SJCRH30 (cell line): ENCODE results near the gene ST6GAL1. TPM values are rescaled to one million over a fixed set of nuclear protein-coding genes. Genes with fewer than 3 reads are reported as not detected.
"Not testable (repeated sequence)": the region's sequence is repeated elsewhere in the genome, so short reads cannot be mapped to it uniquely, and the experiment has no call there.

ENCODE experiments used
- DNase-seq, 2 experiments: peaks; one replicate each; pipeline ENCODE4 v3.0.0-alpha.2; 2015 to 2020
- H3K27ac ChIP-seq: fragments of 250-450 bp; sonication (Bioruptor Pico); 2 replicates; pipeline ENCODE4 v1.5.1; 2020; ENCODE audit warnings: mild to moderate bottlenecking, moderate library complexity
- H3K27me3 ChIP-seq: fragments of 250-450 bp; sonication (Bioruptor Pico); 2 replicates; pipeline ENCODE4 v1.5.1; 2020; ENCODE audit warnings: mild to moderate bottlenecking, moderate library complexity
- H3K36me3 ChIP-seq: fragments of 250-450 bp; sonication (Bioruptor Pico); 2 replicates; pipeline ENCODE4 v1.5.1; 2020; ENCODE audit warnings: mild to moderate bottlenecking, moderate library complexity
- H3K4me1 ChIP-seq: fragments of 250-450 bp; sonication (Bioruptor Pico); 2 replicates; pipeline ENCODE4 v1.5.1; 2020; ENCODE audit warnings: mild to moderate bottlenecking, moderate library complexity
- H3K4me3 ChIP-seq: fragments of 250-450 bp; sonication (Bioruptor Pico); 2 replicates; pipeline ENCODE4 v1.5.1; 2020; ENCODE audit warnings: mild to moderate bottlenecking, moderate library complexity
- H3K9me3 ChIP-seq: fragments of 250-450 bp; sonication (Bioruptor Pico); replicated peaks from 2 replicates; pipeline ENCODE4 v1.5.1; 2020; ENCODE audit warnings: mild to moderate bottlenecking, moderate library complexity
- total RNA-seq: library from RNA; depleted of rRNA; stranded (reverse); fragments of >200 nt; shearing (Covaris generic); gene quantifications from 2 replicates; pipeline ENCODE4 v1.2.3, GENCODE V29; 2014

Gene ST6GAL1
- total RNA-seq, 1 experiment from 2014 or later, result 2.3 TPM

DNA sequence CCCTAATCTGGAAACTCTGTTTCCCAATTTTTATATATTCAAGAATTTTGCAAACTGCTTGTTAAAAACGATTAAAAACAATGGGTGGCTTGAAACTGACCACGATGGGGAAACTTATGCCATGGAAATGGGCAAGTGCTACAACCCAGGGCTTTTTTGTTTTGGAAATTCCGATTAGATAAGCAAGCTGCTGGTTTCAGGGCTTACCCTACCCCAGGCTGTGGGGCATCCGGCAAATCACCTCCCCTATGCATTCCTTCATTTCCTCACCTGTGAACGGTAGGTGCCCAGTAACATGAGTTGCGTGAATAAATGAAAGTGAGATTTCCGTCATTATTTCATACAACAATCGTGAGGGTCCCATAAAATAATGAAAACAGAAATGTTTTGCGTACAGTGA is 34.3 kb downstream of the ST6GAL1 start:
- no peaks in the 10 kb centered on the region for H3K9me3 ChIP-seq
- no peak overlapping the region for H3K4me3 ChIP-seq
- no peaks in the 10 kb centered on the region for H3K27me3 ChIP-seq
- no peak overlapping the region for H3K27ac ChIP-seq
- peaks cover 10% of the 10 kb centered on the region for H3K4me1 ChIP-seq
- no peak for DNase-seq
- no peaks in the 10 kb centered on the region for H3K36me3 ChIP-seq

GRCh38 chr3:186965141-186965879 is 35.0 kb downstream of the ST6GAL1 start:
- H3K4me1 ChIP-seq, result peaks cover 10% of the 10 kb centered on the region
- H3K27ac ChIP-seq, result no peak overlapping the region
- H3K27me3 ChIP-seq, result no peaks in the 10 kb centered on the region
- no peak overlapping the region for H3K4me3 ChIP-seq
- DNase-seq, result peak in 1 of 2 experiments; percentile 13
- no peaks in the 10 kb centered on the region for H3K36me3 ChIP-seq
- no peaks in the 10 kb centered on the region for H3K9me3 ChIP-seq

DNA sequence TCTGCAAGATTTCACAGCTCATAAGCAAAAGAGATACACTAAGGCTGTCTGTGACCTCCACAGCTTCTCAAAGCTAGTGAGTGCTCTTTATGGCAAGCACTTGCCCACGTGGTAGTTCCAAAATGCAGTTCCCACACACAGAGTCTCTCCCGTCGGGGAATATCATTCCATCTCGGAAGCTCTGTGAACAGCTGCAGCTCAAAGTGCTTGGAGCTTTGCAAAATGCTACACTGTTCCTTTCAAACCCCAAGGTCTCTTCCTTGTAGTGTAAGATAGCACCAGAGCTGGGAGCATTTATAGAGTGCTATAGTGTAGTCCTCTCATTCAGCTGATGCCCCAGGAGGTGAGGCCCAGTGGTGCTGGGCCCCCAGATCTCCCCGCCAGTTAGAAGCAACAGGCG is 36.1 kb downstream of the ST6GAL1 start:
- H3K36me3 ChIP-seq, result no peaks in the 10 kb centered on the region
- peak; percentile 56 to 83 for DNase-seq
- H3K9me3 ChIP-seq, result no peaks in the 10 kb centered on the region
- no peaks in the 10 kb centered on the region for H3K27me3 ChIP-seq
- peaks cover 10% of the 10 kb centered on the region for H3K4me1 ChIP-seq
- peak overlapping the region; percentile 58 for H3K27ac ChIP-seq
- no peak overlapping the region for H3K4me3 ChIP-seq

DNA sequence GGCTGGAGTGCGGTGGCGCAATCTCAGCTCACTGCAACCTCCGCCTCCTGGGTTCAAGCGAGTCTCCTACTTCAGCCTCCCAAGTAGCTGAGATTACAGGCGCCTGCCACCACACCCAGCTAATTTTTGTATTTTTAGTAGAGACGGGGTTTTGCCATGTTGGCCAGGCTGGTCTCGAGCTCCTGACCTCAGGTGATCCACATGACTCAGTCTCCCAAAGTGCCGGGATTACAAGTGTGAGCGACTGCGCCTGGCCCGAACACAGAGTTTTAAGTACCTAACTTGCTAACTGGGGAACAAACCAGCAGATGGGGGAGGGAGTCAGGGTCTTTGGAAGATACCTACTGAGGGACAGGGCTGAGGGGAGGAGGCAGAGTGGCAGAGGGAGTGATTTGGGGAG is 36.9 kb downstream of the ST6GAL1 start:
- H3K36me3 ChIP-seq, DNase-seq, H3K4me3 ChIP-seq, H3K9me3 ChIP-seq, H3K27me3 ChIP-seq: not testable (repeated sequence)
- Histone ChIP-seq H3K27ac (peak overlapping the region; percentile 58), H3K4me1 (peaks cover 10% of the 10 kb centered on the region)

DNA sequence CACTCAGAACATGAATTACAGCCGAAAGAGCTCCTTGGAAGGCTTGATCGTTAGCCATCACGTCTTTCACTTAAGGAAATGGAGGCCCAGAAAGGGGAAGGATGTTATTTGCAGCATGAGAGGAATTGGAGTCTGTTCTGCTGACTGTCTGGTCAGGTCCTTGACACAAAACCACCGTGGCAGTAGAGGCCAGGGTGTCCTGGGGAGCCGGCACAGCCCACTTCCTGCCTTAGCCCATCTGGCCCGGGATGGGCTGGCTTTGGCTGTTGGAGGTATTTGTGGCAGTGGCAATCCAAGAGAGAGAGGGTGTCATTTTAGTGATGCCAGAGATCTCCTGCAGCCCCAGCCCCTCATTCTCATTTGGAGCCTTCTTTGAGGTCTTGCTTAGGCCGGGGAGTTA is 37.4 kb downstream of the ST6GAL1 start:
- Histone ChIP-seq H3K36me3 (no peaks in the 10 kb centered on the region), H3K27me3 (no peaks in the 10 kb centered on the region), H3K27ac (no peak overlapping the region), H3K9me3 (no peaks in the 10 kb centered on the region), H3K4me3 (no peak overlapping the region), H3K4me1 (peaks cover 10% of the 10 kb centered on the region)
- DNase-seq, result no peak

DNA sequence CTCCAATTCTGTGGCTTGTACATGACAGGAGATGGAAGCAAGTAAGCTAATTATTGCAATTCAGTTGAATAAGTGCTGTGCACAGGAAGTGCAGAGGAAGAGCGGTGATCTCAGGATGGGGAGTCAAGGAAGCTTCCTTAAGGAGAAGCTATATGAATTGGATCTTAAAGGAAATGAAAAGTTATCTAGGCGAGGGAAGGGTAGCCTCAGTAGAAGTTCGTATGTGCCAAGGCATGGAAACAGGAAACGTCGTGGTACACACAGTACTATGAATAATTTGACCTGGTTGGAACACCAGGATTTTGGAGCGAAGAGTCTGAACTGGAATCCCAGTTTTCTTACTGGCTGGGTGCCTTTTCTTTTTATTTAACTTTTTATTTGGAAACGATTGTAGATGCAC is 39.3 kb downstream of the ST6GAL1 start:
- H3K27ac ChIP-seq, result no peak overlapping the region
- no peaks in the 10 kb centered on the region for H3K9me3 ChIP-seq
- H3K36me3 ChIP-seq, result no peaks in the 10 kb centered on the region

GRCh38 chr3:186971106-186971505 is 40.8 kb downstream of the ST6GAL1 start:
- not testable (repeated sequence) for H3K36me3 ChIP-seq, H3K9me3 ChIP-seq, H3K27me3 ChIP-seq, DNase-seq, H3K4me1 ChIP-seq, H3K27ac ChIP-seq, H3K4me3 ChIP-seq

More for the DNA sequence above, 39.3 kb downstream of the ST6GAL1 start:
- peaks cover 10% of the 10 kb centered on the region for H3K4me1 ChIP-seq
- no peak for DNase-seq
- no peak overlapping the region for H3K4me3 ChIP-seq
- H3K27me3 ChIP-seq, result no peaks in the 10 kb centered on the region

GRCh38 chr3:186971578-186971977 is 41.3 kb downstream of the ST6GAL1 start:
- no peak for DNase-seq
- no peak overlapping the region for H3K4me3 ChIP-seq
- H3K27ac ChIP-seq, result no peak overlapping the region
- peaks cover 9% of the 10 kb centered on the region for H3K4me1 ChIP-seq
- no peaks in the 10 kb centered on the region for H3K36me3 ChIP-seq
- H3K9me3 ChIP-seq, result no peaks in the 10 kb centered on the region
- no peaks in the 10 kb centered on the region for H3K27me3 ChIP-seq

GRCh38 chr3:186973702-186974101 is 43.4 kb downstream of the ST6GAL1 start:
- Histone ChIP-seq H3K27ac (no peak overlapping the region), H3K9me3 (no peaks in the 10 kb centered on the region), H3K4me3 (no peak overlapping the region), H3K4me1 (peaks cover 13% of the 10 kb centered on the region), H3K27me3 (no peaks in the 10 kb centered on the region), H3K36me3 (no peaks in the 10 kb centered on the region)
- no peak for DNase-seq

- H3K36me3 ChIP-seq, result no peaks in the 10 kb centered on the region
- no peak for DNase-seq
- no peak overlapping the region for H3K27ac ChIP-seq
- H3K4me3 ChIP-seq, result no peak overlapping the region
- no peaks in the 10 kb centered on the region for H3K27me3 ChIP-seq
- H3K9me3 ChIP-seq, result no peaks in the 10 kb centered on the region
- peaks cover 13% of the 10 kb centered on the region for H3K4me1 ChIP-seq
These were observed 44.5 kb downstream of the ST6GAL1 start for GRCh38 chr3:186974824-186975313.

DNA sequence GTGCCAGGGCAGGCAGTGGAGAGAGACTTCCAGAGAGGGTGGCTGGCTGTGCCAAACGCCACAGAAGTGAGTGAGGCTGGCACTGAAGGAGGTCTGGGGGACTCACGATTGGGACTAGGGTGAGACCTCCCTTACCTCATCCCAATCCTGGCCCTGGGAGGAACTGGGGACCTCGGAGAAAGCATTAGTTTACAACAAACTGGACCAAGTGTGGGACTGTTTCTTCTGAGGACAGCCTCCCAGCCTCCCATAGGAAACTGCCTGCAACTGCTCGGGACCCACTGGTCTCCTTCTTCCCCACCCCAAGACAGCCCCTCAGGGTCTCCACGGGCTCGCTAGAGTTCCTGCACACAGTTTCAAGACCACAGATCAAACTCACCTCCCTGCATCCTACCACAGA is 45.4 kb downstream of the ST6GAL1 start:
- peaks cover 13% of the 10 kb centered on the region for H3K4me1 ChIP-seq
- H3K4me3 ChIP-seq, result no peak overlapping the region
- no peak for DNase-seq
- H3K36me3 ChIP-seq, result no peaks in the 10 kb centered on the region
- H3K9me3 ChIP-seq, result no peaks in the 10 kb centered on the region
- H3K27ac ChIP-seq, result no peak overlapping the region; the same call in 1 of the 2 replicates
- no peaks in the 10 kb centered on the region for H3K27me3 ChIP-seq

GRCh38 chr3:186976837-186977750 is 46.8 kb downstream of the ST6GAL1 start:
- no peaks in the 10 kb centered on the region for H3K36me3 ChIP-seq
- H3K27me3 ChIP-seq, result no peaks in the 10 kb centered on the region
- peaks cover 13% of the 10 kb centered on the region for H3K4me1 ChIP-seq
- no peaks in the 10 kb centered on the region for H3K9me3 ChIP-seq
- peak overlapping the region; percentile 81 for H3K27ac ChIP-seq
- peak; percentile 88 to 96 for DNase-seq
- H3K4me3 ChIP-seq, result peak overlapping the region; percentile 21

DNA sequence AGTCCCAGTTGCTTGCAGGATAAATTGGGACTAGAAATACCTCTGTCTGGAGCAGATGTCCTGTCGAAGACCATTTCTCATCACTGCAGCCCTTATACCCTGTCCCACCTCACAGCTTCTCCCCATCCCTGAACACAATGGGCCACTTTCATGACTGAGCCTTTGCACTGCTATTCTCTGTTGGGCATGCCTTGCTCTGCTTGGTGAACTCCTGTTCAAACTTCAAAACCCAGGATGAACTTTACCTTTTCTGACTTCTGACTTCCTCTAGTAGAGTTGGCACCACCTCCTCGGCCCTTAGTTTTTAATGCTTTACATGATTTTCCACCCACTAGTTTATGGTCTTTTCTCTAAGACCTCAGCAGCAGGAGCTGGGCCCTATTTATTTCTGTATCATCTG is 48.4 kb downstream of the ST6GAL1 start:
- no peaks in the 10 kb centered on the region for H3K27me3 ChIP-seq
- no peak overlapping the region for H3K27ac ChIP-seq
- no peaks in the 10 kb centered on the region for H3K36me3 ChIP-seq
- peaks cover 13% of the 10 kb centered on the region for H3K4me1 ChIP-seq
- DNase-seq, result no peak
- H3K4me3 ChIP-seq, result no peak overlapping the region
- no peaks in the 10 kb centered on the region for H3K9me3 ChIP-seq

DNA sequence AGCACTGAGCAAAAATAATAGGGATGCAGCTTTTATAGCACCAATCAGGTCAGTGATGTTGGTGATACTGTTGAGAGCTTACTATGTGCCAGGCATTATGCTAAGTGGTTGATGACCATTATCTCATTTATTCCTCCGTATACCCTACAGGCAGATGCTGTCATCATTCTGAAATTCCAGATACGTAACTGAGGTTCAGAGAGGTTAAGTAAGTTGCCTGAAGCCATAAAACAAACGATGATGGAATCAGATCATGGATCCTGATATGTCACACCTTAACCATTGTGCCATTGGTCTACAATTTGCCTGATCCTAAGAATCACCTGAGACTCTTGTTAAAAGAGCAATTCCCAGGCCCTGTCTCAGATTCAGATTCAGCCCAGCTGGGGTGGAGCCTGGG is 49.5 kb downstream of the ST6GAL1 start:
- DNase-seq, result no peak
- Histone ChIP-seq H3K27ac (no peak overlapping the region), H3K27me3 (no peaks in the 10 kb centered on the region)

DNA sequence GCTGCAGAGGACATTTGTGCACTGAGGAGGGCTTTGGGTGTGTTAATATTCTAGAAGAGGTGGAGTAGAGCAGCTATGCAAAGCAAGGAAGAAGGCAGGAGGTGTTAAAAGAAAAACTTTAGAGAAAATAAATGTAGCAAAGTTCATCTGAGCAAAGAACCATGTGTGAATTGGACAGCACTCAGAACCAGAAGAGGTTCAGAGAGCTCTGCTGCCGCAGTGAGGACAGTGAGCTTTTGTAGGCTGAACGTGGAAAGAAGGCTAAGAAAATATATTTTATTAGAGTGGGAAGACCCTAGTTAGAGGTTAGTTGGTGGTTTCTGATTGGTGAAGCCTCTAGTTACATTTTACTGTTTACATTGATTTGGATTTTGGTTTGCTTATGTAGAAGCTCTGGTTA is 50.7 kb downstream of the ST6GAL1 start:
- Histone ChIP-seq H3K9me3 (no peaks in the 10 kb centered on the region), H3K36me3 (no peaks in the 10 kb centered on the region), H3K27ac (no peak overlapping the region), H3K27me3 (no peaks in the 10 kb centered on the region), H3K4me3 (no peak overlapping the region), H3K4me1 (peaks cover 16% of the 10 kb centered on the region)
- no peak for DNase-seq

More for the DNA sequence above, 49.5 kb downstream of the ST6GAL1 start:
- no peaks in the 10 kb centered on the region for H3K36me3 ChIP-seq
- no peak overlapping the region for H3K4me3 ChIP-seq
- no peaks in the 10 kb centered on the region for H3K9me3 ChIP-seq
- peaks cover 13% of the 10 kb centered on the region for H3K4me1 ChIP-seq
